NCI-H748 (cell line): ENCODE data around the gene LDHA.
A peak's percentile ranks its signal among the peaks of the same experiment; 100 is the strongest.
"Not testable (repeated sequence)": the region's sequence is repeated elsewhere in the genome, so short reads cannot be mapped to it uniquely, and the experiment has no call there.

ENCODE experiments used
- DNase-seq: peaks from one replicate; lab custom pipeline; 2025; ENCODE audit not compliant: unreplicated experiment; lab: John Stamatoyannopoulos, UW

LDHA gene

GRCh38 chr11:18393581-18394274, 635 bp upstream of the LDHA start:
- no peak for DNase-seq

GRCh38 chr11:18394928-18395734, 768 bp downstream of the LDHA start:
- DNase-seq, result peak; percentile 54

- DNase-seq, result peak; percentile 99
These were observed 1.6 kb downstream of the LDHA start for GRCh38 chr11:18395735-18396504.

GRCh38 chr11:18397921-18398320, 3.6 kb downstream of the LDHA start:
- DNase-seq, result no peak

GRCh38 chr11:18401077-18401476, 6.7 kb downstream of the LDHA start:
- DNase-seq, result not testable (repeated sequence)

GRCh38 chr11:18404062-18404461, 9.7 kb downstream of the LDHA start:
- DNase-seq, result no peak

GRCh38 chr11:18407400-18407799, 13.0 kb downstream of the LDHA start:
- DNase-seq, result not testable (repeated sequence)

- DNase-seq, result no peak
These were observed 14.4 kb downstream of the LDHA start for GRCh38 chr11:18408558-18409291.

GRCh38 chr11:18416459-18416858, 22.1 kb downstream of the LDHA start:
- DNase-seq, result no peak

- no peak for DNase-seq
These were observed 24.7 kb downstream of the LDHA start for GRCh38 chr11:18419040-18419439.

- DNase-seq, result no peak
These were observed 25.7 kb downstream of the LDHA start for GRCh38 chr11:18420067-18420466.

GRCh38 chr11:18427240-18427639, 32.9 kb downstream of the LDHA start:
- no peak for DNase-seq

GRCh38 chr11:18429332-18429731, 35.0 kb downstream of the LDHA start:
- no peak for DNase-seq

GRCh38 chr11:18438691-18439090, 44.3 kb downstream of the LDHA start:
- no peak for DNase-seq

GRCh38 chr11:18449251-18449650, 54.9 kb downstream of the LDHA start:
- no peak for DNase-seq

GRCh38 chr11:18452927-18453326, 58.6 kb downstream of the LDHA start:
- DNase-seq, result no peak

GRCh38 chr11:18455686-18456372, 61.5 kb downstream of the LDHA start, which contains the start of gene LDHAL6A:
TSS of gene LDHAL6A (plus strand) at chr11:18455856. CDS start at chr11:18456681, 825 bp downstream.
- DNase-seq, result no peak

- DNase-seq, result no peak
These were observed 63.1 kb downstream of the LDHA start for GRCh38 chr11:18457450-18457849.
